ENCODE measurements around the gene NIBAN1.
"Not testable (repeated sequence)": the region's sequence is repeated elsewhere in the genome, so short reads cannot be mapped to it uniquely, and the experiment has no call there.

NIBAN1 gene

GRCh38 chr1:184973272-184974055 is 844 bp downstream of the NIBAN1 start:
- DNase-seq, result no peak

GRCh38 chr1:184972315-184973055 is 1.8 kb downstream of the NIBAN1 start:
- DNase-seq, result no peak

- DNase-seq, result no peak
Observed at GRCh38 chr1:184971522-184972265, 2.6 kb downstream of the NIBAN1 start.

GRCh38 chr1:184970691-184971161 is 3.6 kb downstream of the NIBAN1 start:
- DNase-seq, result no peak

- no peak for DNase-seq
Observed at GRCh38 chr1:184966989-184967388, 7.3 kb downstream of the NIBAN1 start.

- no peak for DNase-seq
Observed at GRCh38 chr1:184965944-184966860, 8.1 kb downstream of the NIBAN1 start.

- DNase-seq, result no peak
Observed at GRCh38 chr1:184965439-184965838, 8.9 kb downstream of the NIBAN1 start.

GRCh38 chr1:184959626-184960025 is 14.7 kb downstream of the NIBAN1 start:
- DNase-seq, result no peak

- no peak for DNase-seq
Observed at GRCh38 chr1:184958554-184959353, 15.6 kb downstream of the NIBAN1 start.

GRCh38 chr1:184957901-184958300 is 16.4 kb downstream of the NIBAN1 start:
- not testable (repeated sequence) for DNase-seq

GRCh38 chr1:184956999-184957700 is 17.2 kb downstream of the NIBAN1 start:
- DNase-seq, result no peak

GRCh38 chr1:184954232-184954995 is 19.9 kb downstream of the NIBAN1 start:
- DNase-seq, result no peak

GRCh38 chr1:184953600-184954219 is 20.6 kb downstream of the NIBAN1 start:
- DNase-seq, result no peak

- no peak for DNase-seq
Observed at GRCh38 chr1:184952428-184952827, 21.9 kb downstream of the NIBAN1 start.

- DNase-seq, result no peak
Observed at GRCh38 chr1:184951788-184952187, 22.5 kb downstream of the NIBAN1 start.

- no peak for DNase-seq
Observed at GRCh38 chr1:184950906-184951305, 23.4 kb downstream of the NIBAN1 start.

GRCh38 chr1:184950227-184950626 is 24.1 kb downstream of the NIBAN1 start:
- DNase-seq, result no peak

GRCh38 chr1:184947497-184948256 is 26.6 kb downstream of the NIBAN1 start:
- no peak for DNase-seq
